ENCODE results near the gene PIAS2.

DNA sequence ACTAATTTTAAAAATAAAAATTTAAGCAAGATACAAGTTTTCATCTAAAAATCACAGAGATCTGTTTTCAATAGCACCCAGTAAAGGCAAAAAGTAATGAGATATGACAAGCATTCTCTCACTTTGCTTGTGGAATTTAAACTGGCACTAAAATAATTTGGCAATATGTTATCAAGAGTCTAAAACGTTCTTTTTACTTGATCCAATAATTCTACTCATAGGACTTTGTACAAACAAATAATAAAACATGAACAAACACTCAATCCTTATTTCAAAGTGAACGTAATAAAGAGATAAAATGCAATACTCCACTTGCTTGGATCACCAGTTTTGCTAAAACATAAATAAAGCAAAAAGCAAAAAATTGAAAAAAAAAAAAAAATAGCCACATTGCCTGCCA lies 30.4 kb downstream of the PIAS2 start:
- TF ChIP-seq EP300 (IDR thresholded peaks at IDR 0.05; ENCODE audit: borderline replicate concordance) (no peak), CEBPB (IDR thresholded peaks at IDR 0.05) (no peak), RAD21 (IDR thresholded peaks at IDR 0.05; ENCODE audit: low read depth) (no peak), CREB1 (IDR thresholded peaks at IDR 0.05; ENCODE audit: low read depth) (no peak), EGR1 (IDR thresholded peaks at IDR 0.05) (no peak), YY1 (IDR thresholded peaks at IDR 0.05; ENCODE audit: low read depth) (no peak)
- TF ChIP-seq, protein P1, sequence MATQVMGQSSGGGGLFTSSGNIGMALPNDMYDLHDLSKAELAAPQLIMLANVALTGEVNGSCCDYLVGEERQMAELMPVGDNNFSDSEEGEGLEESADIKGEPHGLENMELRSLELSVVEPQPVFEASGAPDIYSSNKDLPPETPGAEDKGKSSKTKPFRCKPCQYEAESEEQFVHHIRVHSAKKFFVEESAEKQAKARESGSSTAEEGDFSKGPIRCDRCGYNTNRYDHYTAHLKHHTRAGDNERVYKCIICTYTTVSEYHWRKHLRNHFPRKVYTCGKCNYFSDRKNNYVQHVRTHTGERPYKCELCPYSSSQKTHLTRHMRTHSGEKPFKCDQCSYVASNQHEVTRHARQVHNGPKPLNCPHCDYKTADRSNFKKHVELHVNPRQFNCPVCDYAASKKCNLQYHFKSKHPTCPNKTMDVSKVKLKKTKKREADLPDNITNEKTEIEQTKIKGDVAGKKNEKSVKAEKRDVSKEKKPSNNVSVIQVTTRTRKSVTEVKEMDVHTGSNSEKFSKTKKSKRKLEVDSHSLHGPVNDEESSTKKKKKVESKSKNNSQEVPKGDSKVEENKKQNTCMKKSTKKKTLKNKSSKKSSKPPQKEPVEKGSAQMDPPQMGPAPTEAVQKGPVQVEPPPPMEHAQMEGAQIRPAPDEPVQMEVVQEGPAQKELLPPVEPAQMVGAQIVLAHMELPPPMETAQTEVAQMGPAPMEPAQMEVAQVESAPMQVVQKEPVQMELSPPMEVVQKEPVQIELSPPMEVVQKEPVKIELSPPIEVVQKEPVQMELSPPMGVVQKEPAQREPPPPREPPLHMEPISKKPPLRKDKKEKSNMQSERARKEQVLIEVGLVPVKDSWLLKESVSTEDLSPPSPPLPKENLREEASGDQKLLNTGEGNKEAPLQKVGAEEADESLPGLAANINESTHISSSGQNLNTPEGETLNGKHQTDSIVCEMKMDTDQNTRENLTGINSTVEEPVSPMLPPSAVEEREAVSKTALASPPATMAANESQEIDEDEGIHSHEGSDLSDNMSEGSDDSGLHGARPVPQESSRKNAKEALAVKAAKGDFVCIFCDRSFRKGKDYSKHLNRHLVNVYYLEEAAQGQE (IDR thresholded peaks at IDR 0.05; ENCODE audit: low read depth): no peak

Measured in Ishikawa (cell line).